Stimulated activated CD8-positive, alpha-beta memory T cell treated with anti-CD3 and anti-CD28 coated beads, Interleukin-12 subunit alpha, Interleukin-12 subunit beta, amount 100 ng/mL, for 24 hours (primary cell): ENCODE measurements around the gene ABCC4.
"Not testable (repeated sequence)": the region's sequence is repeated elsewhere in the genome, so short reads cannot be mapped to it uniquely, and the experiment has no call there.

ENCODE experiments used
- DNase-seq: peaks from one replicate; pipeline ENCODE4 v3.0.0-alpha.2; 2020; ENCODE audit errors: extremely low read depth

The ABCC4 gene

GRCh38 chr13:95228130-95228529 lies 73.1 kb downstream of the ABCC4 start:
- no peak for DNase-seq

DNA sequence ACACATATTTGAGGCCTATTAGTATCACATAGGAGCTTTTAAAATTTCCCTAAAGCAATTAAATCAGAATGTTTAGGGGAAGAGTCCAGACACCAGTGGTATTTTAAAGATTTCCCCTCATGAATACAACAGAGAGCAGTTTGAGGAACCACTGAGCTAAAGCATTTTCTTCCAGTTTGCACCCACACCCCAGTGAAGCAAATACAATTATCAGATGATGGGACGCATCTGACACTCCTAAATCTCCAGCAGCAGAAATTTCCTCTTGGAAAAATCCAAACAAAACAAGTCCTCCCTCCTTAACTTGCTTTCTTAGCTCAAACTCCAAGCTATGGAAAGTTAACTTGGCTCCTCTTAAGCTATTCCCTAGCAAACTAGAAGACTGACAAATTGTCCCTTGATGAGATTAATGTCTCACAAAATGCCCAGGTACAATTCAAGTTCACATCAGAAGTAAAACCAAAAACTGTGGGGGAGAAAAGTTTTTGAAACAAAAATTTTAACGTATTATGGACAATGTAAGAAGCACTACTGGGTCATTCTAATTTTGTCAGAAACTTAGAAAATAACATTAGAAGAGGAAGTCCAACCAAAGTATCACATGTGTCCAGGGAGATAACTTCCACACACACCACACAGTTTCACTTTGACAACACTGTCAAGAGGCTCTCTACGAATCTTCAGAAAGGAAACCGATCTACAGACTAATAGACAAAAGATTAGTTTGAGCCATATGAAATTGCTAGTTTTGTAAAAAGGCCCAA lies 74.1 kb downstream of the ABCC4 start:
- DNase-seq: no peak

- no peak for DNase-seq
Measured at GRCh38 chr13:95226476-95226875, 74.8 kb downstream of the ABCC4 start.

DNA sequence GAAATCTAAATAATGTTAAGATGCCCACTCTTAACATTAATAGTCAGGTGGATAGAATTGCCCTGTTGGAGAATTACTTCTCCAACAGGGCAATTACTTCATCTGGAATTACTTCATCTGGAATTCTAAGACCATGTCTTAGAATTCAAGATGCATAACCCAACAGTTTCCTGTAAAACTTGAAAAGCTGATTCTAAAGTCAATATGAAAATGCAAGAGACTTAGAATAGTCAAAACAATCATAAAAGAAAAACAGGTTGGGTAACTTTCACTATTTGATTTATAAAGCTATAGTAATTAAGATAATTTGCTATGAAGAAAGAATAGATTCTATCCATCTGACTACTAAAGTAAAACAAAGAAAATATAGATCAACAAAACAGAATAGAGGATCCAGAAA lies 75.2 kb downstream of the ABCC4 start:
- no peak for DNase-seq

DNA sequence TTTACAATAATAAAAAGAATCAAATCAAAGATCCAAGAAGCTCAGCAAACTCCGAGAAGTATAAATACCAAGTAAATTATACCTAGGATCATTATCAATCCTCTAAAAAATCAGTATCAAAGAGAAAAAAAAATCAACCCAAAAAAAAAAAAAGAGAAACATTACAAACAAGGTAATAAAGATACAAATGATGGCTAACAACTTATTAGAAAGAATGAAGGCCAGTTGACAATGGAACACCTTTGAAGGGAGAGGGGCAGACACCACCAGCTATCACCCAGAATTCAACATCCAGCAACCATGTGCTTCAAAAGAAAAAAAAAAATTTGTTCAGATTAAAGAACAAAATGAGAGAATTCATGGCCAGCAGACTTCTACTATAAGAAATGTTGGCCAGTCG lies 77.2 kb downstream of the ABCC4 start:
- DNase-seq: no peak

GRCh38 chr13:95222733-95223018 lies 78.6 kb downstream of the ABCC4 start:
- DNase-seq: no peak

DNA sequence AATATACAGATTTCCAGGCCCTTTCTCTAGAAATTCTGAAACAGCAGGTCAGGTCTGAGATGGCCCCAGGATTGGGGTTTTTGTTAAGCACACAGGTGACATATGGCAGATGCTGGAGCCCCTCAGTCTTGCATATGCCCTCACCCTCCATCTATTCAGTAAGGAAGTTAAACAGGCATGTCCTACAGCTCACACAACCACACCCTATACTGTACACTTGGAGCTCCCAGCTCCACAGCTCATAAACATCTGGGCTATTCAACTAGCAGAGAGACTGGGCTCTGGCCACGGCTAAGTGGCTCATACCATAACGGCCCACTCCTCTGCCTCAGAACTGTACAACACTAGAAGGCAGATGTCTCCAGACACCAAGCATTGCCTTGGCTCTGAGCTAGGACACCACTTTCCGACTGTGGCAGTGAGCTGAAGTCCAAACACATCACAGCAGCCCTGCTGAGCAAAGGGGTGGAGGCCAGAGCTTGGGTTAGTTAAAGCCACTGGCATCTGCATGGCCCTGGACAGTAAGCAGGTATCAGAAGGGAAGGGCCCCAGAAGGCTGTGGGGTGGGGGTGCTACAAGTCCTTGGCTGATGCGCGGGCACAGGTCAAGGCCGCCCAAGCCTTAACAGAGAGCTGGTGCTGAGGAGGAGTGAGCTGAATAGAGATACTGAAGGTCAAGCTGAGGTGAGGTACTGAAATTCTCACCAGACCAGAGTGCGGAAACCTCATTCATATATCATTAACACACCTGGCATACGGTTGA lies 79.1 kb downstream of the ABCC4 start:
- no peak for DNase-seq

DNA sequence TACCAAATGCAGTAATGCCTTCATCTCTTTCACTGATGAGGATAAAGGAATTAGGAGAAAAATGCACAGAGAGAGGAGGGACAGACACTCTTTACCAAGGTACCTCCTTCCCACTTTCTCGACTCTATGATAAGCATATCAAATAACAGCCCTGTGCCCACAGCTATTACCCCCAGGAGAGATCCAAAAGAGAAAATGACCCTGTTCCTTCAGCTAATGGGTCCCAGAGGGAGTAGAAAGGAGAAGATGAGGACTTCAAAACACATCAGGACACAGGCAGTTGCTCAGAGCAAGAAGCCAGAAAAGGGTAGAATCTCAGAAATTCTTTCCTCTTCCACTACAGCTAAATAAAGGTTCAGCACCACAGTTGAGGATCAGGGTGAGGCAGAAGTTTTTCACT lies 80.6 kb downstream of the ABCC4 start:
- DNase-seq: no peak

DNA sequence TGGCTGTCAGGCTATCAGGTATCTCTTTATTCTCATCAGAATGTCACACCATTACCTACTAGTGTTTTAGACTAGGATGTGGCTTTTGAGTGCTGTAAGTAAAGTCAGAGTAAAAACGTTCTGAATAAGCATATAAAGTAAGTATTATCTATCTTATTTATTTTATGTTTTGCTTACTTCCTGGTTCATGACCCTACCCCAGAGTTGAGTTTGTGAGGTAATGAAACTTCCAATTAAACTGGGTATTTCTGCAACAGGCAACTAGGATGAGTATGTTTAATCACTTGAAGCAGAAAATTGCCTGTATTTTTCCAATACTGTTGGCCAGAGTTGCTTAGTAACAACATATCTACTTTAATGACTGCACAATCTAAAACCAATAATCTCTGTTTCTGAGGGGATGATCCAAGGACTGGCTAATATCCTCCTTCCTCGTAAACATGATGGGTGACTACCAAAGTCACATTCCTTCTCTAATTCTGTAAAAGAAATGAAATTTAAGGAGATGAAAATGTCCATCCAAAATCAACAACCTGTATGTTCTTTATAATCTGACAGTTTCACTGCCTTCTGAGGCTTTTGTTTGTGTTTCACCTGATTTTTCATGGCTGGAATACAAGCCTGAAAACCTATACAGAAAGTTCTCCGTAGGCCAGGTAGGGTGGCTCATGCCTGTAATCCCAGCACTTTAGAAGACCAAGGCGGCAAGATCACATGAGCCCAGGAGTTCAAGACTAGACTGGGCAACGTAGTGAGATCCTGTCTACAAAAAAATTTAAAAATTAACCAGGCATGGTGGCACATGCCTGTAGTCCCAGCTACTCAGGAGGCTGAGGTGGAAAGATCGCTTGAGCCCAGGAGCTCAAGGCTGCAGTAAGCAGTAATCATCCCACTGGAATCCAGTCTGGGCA lies 83.1 kb downstream of the ABCC4 start:
- no peak for DNase-seq

- no peak for DNase-seq
Measured at GRCh38 chr13:95216182-95216581, 85.1 kb downstream of the ABCC4 start.

- DNase-seq: no peak
Measured at GRCh38 chr13:95212983-95213850, 88.0 kb downstream of the ABCC4 start.

DNA sequence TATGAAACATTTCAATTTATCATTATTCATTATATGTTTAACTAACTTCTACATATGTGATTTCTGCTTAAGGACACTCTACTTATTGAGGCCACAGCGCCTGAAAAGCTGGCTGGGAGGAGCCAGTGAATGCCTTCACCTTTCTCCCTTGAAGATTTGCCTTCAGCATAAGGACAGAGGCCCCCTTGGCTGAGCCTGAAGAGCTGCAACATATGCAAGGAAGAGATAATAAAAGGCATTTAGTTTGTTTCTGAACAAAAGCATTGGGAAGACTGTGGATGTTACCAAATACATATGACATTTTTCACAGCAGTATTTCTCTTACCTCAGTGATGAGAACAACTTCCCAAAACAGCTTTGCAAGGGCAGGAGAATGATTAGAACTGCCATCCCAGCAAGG lies 92.1 kb downstream of the ABCC4 start:
- no peak for DNase-seq

- DNase-seq: no peak
Measured at GRCh38 chr13:95207769-95208366, 93.4 kb downstream of the ABCC4 start.

GRCh38 chr13:95206116-95206515 lies 95.1 kb downstream of the ABCC4 start:
- DNase-seq: no peak

DNA sequence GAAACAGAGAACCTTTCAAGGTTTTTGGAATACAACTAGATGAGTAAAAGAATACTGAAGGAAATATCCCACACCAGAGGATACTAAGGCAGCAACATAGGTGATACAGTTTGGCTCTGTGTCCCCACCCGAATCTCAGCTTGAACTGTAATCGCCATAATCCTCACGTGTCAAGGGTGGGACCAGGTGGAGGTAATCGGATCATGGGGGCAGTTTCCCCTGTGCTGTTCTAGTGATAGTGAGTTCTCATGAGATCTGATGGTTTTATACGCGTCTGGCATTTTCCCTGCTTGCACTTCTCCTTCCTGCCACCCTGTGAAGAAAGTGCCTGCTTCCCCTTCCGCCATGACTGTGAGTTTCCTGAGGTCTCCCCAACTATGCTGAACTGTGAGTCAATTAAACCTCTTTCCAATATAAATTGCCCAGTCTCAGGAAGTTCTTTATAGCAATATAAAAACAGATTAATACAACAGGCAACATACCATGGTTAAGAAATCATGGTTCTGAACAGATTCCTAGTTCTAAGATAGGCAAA lies 97.0 kb downstream of the ABCC4 start:
- no peak for DNase-seq

DNA sequence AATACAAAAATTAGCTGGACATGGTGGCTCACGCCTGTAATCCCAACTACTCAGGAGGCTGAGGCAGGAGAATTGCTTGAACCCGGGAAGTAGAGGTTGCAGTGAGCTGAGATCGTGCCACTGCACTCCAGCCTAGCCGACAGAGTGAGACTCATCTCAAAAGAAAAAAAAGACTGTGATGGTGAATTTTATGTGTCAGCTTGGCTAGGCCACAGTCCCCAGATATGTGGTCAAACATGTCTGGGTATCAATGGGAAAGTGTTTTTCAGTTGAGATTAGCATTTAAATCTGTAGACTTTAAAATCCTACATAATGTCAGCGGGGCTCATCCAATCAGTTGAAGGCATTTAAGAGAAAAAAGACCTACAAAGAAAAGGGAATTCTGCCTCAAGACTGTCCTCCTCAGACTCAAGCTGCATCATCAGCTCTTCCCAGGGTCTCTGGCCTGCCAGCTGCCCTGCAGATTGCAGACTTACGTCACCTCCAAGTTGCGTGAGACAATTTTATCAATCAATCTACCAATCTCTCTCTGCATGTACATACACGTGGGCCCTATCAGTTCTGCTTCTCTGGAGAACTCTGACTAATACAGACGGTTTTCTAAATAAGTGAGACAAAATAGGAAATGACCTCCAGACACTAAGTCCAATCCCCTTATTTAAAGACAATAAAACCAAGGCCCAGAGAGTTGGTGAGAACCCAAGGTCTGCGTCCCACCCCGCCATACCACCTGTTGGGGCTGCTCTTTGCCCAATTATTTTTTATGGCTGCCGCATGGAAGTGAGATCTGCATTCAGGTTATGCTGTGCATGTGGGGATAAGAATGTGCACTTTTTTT lies 99.2 kb downstream of the ABCC4 start:
- DNase-seq: no peak

GRCh38 chr13:95200386-95200957 lies 100.8 kb downstream of the ABCC4 start:
- not testable (repeated sequence) for DNase-seq

DNA sequence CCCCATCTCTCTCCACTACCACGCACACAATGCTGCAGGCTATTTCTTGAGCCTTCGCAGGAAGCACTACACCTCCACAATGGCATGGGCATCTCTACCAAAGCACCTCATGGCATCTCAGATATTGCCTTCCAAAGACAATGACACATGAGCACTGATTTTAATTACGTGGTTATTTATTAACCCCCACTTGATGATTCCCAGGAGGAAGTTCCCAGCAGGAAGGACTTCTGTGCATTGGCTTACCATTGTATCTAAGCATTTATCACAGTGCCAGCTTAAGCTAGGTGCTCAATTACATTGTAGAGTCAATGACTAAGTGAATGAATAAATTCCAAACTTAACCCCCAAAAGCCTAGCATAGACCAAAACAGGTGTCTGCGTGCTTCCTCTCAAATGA lies 101.4 kb downstream of the ABCC4 start:
- no peak for DNase-seq

DNA sequence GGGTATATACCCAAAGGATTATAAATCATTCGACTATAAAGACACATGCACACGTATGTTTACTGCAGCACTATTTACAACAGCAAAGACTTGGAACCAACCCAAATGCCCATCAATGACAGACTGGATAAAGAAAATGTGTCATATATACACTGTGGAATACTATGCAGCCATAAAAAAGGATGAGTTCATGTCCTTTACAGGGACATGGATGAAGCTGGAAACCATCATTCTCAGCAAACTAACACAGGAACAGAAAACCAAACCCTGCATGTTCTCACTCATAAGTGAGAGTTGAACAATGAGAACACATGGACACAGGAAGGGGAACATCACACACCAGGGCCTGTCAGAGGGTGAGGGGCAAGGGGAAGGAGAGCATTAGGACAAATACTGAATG lies 102.6 kb downstream of the ABCC4 start:
- DNase-seq: not testable (repeated sequence)

- DNase-seq: no peak
Measured at GRCh38 chr13:95197548-95197947, 103.7 kb downstream of the ABCC4 start.
